Chondrocyte (in vitro differentiated cells): Measurements from ENCODE around the gene NAA38. TPM values are rescaled to one million over a fixed set of nuclear protein-coding genes. Genes with fewer than 3 reads are reported as not detected.

ENCODE experiments used
- DNase-seq: peaks from one replicate; pipeline ENCODE4 v3.0.0; 2021; ENCODE audit warnings: mixed read lengths, low spot score
- H3K27ac Mint-ChIP-seq: one replicate; pipeline ENCODE4 v1.8.0; 2021; ENCODE audit warnings: mild to moderate bottlenecking, moderate library complexity, mixed read lengths; ENCODE audit not compliant: unreplicated experiment
- H3K27me3 Mint-ChIP-seq: 2 replicates; pipeline ENCODE4 v1.8.0; 2021; ENCODE audit warnings: low read depth, mixed read lengths
- H3K36me3 Mint-ChIP-seq: 2 replicates; pipeline ENCODE4 v1.8.0; 2021; ENCODE audit warnings: low read depth, mixed read lengths
- H3K4me1 Mint-ChIP-seq: 2 replicates; pipeline ENCODE4 v1.8.0; 2021; ENCODE audit warnings: low read depth, mild to moderate bottlenecking, mixed read lengths
- H3K4me3 Mint-ChIP-seq: one replicate; pipeline ENCODE4 v1.8.0; 2021; ENCODE audit warnings: mild to moderate bottlenecking, moderate library complexity, mixed read lengths; ENCODE audit not compliant: unreplicated experiment
- H3K9me3 Mint-ChIP-seq: 2 replicates; pipeline ENCODE4 v1.8.0; 2021; ENCODE audit warnings: low read depth, mixed read lengths
- total RNA-seq: library from RNA; stranded (reverse); gene quantifications from 3 replicates; pipeline ENCODE4 v1.2.1, GENCODE V29; 2021
- TF ChIP-seq, protein P1 (sequence below): fragments of 200-600 bp; sonication (generic); IDR thresholded peaks from 2 replicates; pipeline ENCODE4 v1.5.0; 2021; ENCODE audit warnings: antibody characterized with exemption, mild to moderate bottlenecking, moderate library complexity

NAA38 gene
- total RNA-seq, 1 donor from 2014 or later, result 52.9 TPM

DNA sequence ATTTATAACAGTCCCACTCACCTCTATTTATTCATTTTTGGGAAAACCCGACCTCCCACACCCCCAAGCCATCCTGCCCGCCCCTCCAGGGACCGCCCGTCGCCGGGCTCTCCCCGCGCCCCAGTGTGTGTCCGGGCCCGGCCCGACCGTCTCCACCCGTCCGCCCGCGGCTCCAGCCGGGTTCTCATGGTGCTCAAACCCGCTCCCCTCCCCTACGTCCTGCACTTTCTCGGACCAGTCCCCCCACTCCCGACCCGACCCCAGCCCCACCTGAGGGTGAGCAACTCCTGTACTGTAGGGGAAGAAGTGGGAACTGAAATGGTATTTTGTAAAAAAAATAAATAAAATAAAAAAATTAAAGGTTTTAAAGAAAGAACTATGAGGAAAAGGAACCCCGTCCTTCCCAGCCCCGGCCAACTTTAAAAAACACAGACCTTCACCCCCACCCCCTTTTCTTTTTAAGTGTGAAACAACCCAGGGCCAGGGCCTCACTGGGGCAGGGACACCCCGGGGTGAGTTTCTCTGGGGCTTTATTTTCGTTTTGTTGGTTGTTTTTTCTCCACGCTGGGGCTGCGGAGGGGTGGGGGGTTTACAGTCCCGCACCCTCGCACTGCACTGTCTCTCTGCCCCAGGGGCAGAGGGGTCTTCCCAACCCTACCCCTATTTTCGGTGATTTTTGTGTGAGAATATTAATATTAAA lies 3.1 kb downstream of the NAA38 start:
- peak; percentile 93 for DNase-seq
- no peak overlapping the region for H3K4me3 Mint-ChIP-seq
- H3K27ac Mint-ChIP-seq, result peak overlapping the region; percentile 33
- H3K9me3 Mint-ChIP-seq, result no peaks in the 10 kb centered on the region
- peaks cover 5% of the 10 kb centered on the region for H3K4me1 Mint-ChIP-seq
- TF ChIP-seq, protein P1, sequence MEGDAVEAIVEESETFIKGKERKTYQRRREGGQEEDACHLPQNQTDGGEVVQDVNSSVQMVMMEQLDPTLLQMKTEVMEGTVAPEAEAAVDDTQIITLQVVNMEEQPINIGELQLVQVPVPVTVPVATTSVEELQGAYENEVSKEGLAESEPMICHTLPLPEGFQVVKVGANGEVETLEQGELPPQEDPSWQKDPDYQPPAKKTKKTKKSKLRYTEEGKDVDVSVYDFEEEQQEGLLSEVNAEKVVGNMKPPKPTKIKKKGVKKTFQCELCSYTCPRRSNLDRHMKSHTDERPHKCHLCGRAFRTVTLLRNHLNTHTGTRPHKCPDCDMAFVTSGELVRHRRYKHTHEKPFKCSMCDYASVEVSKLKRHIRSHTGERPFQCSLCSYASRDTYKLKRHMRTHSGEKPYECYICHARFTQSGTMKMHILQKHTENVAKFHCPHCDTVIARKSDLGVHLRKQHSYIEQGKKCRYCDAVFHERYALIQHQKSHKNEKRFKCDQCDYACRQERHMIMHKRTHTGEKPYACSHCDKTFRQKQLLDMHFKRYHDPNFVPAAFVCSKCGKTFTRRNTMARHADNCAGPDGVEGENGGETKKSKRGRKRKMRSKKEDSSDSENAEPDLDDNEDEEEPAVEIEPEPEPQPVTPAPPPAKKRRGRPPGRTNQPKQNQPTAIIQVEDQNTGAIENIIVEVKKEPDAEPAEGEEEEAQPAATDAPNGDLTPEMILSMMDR, result no peak
- peaks cover 14% of the 10 kb centered on the region for H3K36me3 Mint-ChIP-seq
- no peaks in the 10 kb centered on the region for H3K27me3 Mint-ChIP-seq

DNA sequence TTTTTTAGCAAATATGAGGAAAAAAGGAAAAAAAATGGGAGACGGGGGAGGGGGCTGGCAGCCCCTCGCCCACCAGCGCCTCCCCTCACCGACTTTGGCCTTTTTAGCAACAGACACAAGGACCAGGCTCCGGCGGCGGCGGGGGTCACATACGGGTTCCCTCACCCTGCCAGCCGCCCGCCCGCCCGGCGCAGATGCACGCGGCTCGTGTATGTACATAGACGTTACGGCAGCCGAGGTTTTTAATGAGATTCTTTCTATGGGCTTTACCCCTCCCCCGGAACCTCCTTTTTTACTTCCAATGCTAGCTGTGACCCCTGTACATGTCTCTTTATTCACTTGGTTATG lies 3.7 kb downstream of the NAA38 start:
- H3K27ac Mint-ChIP-seq, result peak overlapping the region; percentile 33
- no peaks in the 10 kb centered on the region for H3K27me3 Mint-ChIP-seq
- no peak overlapping the region for H3K4me3 Mint-ChIP-seq

DNA sequence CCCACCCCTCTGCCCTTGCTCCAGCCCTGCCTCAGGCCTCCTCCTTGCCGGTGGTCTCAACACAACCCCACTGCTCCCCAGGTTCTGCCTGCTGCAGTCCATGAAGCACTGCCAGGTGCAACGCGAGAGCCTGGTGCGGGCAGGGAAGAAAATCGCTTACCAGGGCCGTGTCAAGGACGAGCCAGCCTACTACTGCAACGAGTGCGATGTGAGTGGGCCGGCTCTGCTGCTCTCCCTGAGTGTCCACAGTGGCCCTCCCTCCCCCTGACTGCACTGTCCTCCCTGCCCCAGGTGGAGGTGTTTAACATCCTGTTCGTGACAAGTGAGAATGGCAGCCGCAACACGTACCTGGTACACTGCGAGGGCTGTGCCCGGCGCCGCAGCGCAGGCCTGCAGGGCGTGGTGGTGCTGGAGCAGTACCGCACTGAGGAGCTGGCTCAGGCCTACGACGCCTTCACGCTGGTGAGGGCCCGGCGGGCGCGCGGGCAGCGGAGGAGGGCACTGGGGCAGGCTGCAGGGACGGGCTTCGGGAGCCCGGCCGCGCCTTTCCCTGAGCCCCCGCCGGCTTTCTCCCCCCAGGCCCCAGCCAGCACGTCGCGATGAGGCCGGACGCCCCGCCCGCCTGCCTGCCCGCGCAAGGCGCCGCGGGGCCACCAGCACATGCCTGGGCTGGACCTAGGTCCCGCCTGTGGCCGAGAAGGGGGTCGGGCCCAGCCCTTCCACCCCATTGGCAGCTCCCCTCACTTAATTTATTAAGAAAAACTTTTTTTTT lies 4.3 kb downstream of the NAA38 start:
- no peak overlapping the region for H3K4me3 Mint-ChIP-seq
- H3K27me3 Mint-ChIP-seq, result no peaks in the 10 kb centered on the region
- H3K27ac Mint-ChIP-seq, result no peak overlapping the region

More for the DNA sequence above, 3.7 kb downstream of the NAA38 start:
- Mint-ChIP-seq H3K36me3 (peaks cover 14% of the 10 kb centered on the region), H3K9me3 (no peaks in the 10 kb centered on the region), H3K4me1 (peaks cover 5% of the 10 kb centered on the region)
- DNase-seq, result peak; percentile 68
- TF ChIP-seq, protein P1, result no peak

DNA sequence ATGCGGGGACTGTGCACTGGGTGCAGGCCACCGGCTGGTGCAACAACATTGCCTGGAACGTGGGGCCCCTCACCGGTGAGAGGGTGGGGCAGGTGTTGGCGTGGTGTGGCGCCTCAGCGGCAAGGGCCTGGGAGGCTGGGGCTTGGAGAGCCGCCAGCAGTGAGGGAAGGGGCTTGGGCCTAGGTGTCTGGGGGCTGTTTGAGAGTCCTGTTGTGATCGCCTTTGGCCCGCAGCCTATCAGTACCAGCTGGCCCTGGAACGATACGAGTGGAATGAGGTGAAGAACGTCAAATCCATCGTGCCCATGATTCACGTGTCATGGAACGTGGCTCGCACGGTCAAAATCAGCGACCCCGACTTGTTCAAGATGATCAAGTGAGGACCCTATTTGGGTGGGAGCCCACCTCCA lies 5.1 kb downstream of the NAA38 start:
- no peak overlapping the region for H3K27ac Mint-ChIP-seq
- H3K36me3 Mint-ChIP-seq, result peaks cover 14% of the 10 kb centered on the region
- peak; percentile 59 for DNase-seq
- no peaks in the 10 kb centered on the region for H3K27me3 Mint-ChIP-seq
- TF ChIP-seq, protein P1, result no peak
- H3K4me1 Mint-ChIP-seq, result peaks cover 5% of the 10 kb centered on the region
- no peak overlapping the region for H3K4me3 Mint-ChIP-seq
- H3K9me3 Mint-ChIP-seq, result no peaks in the 10 kb centered on the region

More for the DNA sequence above, 4.3 kb downstream of the NAA38 start:
- TF ChIP-seq, protein P1, result no peak
- Mint-ChIP-seq H3K36me3 (peaks cover 14% of the 10 kb centered on the region), H3K4me1 (peaks cover 5% of the 10 kb centered on the region), H3K9me3 (no peaks in the 10 kb centered on the region)
- peak; percentile 85 for DNase-seq

DNA sequence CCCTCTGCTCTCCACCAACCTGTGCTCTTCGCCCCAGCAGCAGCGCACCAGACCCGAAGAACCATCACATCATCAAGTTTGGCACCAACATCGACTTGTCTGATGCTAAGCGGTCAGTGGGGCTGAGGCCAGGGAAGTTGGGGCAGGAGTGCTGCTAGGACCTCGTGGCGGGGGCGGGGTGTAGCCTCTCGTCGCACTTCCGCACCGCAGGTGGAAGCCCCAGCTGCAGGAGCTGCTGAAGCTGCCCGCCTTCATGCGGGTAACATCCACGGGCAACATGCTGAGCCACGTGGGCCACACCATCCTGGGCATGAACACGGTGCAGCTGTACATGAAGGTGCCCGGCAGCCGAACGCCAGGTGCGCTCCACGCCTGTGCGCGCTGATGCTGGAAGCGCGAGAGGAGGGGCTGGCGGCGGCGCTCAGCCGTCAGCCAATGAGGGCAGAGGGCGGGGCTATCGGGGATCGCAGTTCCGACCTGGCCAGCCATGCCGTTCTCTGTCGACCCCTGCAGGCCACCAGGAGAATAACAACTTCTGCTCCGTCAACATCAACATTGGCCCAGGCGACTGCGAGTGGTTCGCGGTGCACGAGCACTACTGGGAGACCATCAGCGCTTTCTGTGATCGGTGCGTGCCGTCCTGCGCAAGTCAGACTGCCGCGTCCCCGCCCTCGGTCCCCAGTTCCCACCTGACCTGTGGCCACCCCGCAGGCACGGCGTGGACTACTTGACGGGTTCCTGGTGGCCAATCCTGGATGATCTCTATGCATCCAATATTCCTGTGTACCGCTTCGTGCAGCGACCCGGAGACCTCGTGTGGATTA lies 5.7 kb downstream of the NAA38 start:
- Mint-ChIP-seq H3K27me3 (no peaks in the 10 kb centered on the region), H3K27ac (peak overlapping the region; percentile 49), H3K36me3 (peaks cover 16% of the 10 kb centered on the region), H3K4me1 (peaks cover 5% of the 10 kb centered on the region), H3K9me3 (no peaks in the 10 kb centered on the region), H3K4me3 (no peak overlapping the region)
- TF ChIP-seq, protein P1, result peak; percentile 91
- DNase-seq, result peak; percentile 93
